Endodermal cell (in vitro differentiated cells): ENCODE results near the gene MALAT1. TPM values are rescaled to one million over a fixed set of nuclear protein-coding genes. Genes with fewer than 3 reads are reported as not detected.

Source experiments
- DNase-seq: peaks from one replicate; pipeline ENCODE4 v3.0.0-alpha.2; 2017
- H3K27ac ChIP-seq: 2 replicates; pipeline ENCODE4 v1.5.1; 2013; ENCODE audit warnings: mild to moderate bottlenecking, low read depth, low read length, moderate library complexity
- H3K27me3 ChIP-seq: 2 replicates; pipeline ENCODE4 v1.6.1; 2013; ENCODE audit warnings: mild to moderate bottlenecking, low read length, moderate library complexity; ENCODE audit not compliant: insufficient read depth, control insufficient read depth, poor library complexity, severe bottlenecking
- H3K36me3 ChIP-seq: 2 replicates; pipeline ENCODE4 v1.7.0; 2013; ENCODE audit warnings: mild to moderate bottlenecking, low read length, moderate library complexity; ENCODE audit not compliant: control insufficient read depth, insufficient read depth
- H3K4me1 ChIP-seq: one replicate; pipeline ENCODE4 v1.7.0; 2013; ENCODE audit warnings: low read length; ENCODE audit not compliant: control insufficient read depth, insufficient read depth
- H3K4me3 ChIP-seq: 2 replicates; pipeline ENCODE4 v1.5.1; 2013; ENCODE audit warnings: mild to moderate bottlenecking, low read length, moderate library complexity
- H3K9ac ChIP-seq: 2 replicates; pipeline ENCODE4 v1.6.1; 2013; ENCODE audit warnings: mild to moderate bottlenecking, low read length, moderate library complexity; ENCODE audit not compliant: poor library complexity, severe bottlenecking; ENCODE audit errors: extremely low read depth
- H3K9me3 ChIP-seq: 2 replicates; pipeline ENCODE4 v1.6.1; 2013; ENCODE audit warnings: mild to moderate bottlenecking, low read length, moderate library complexity; ENCODE audit not compliant: control insufficient read depth
- H3K27ac Mint-ChIP-seq: 2 replicates; pipeline ENCODE4 v1.8.0; 2020; ENCODE audit warnings: mixed read lengths
- H3K27me3 Mint-ChIP-seq: 2 replicates; pipeline ENCODE4 v1.8.0; 2021; ENCODE audit warnings: mild to moderate bottlenecking, mixed read lengths; ENCODE audit not compliant: insufficient read depth
- H3K36me3 Mint-ChIP-seq: 2 replicates; pipeline ENCODE4 v1.8.0; 2020; ENCODE audit warnings: low read depth, mixed read lengths
- H3K4me1 Mint-ChIP-seq: 2 replicates; pipeline ENCODE4 v1.8.0; 2020; ENCODE audit warnings: mixed read lengths
- H3K4me3 Mint-ChIP-seq: 2 replicates; pipeline ENCODE4 v1.8.0; 2020; ENCODE audit warnings: mild to moderate bottlenecking, moderate library complexity, mixed read lengths
- H3K9me3 Mint-ChIP-seq: 2 replicates; pipeline ENCODE4 v1.8.0; 2020; ENCODE audit warnings: mild to moderate bottlenecking, mixed read lengths
- CTCF ChIP-seq: fragments of 200-600 bp; sonication (generic); conservative IDR thresholded peaks from 2 replicates; pipeline ENCODE4 v1.5.0; 2021; ENCODE audit warnings: antibody characterized with exemption, mild to moderate bottlenecking
- WGBS, 2 experiments: methylation state at CpG; one replicate each; pipeline versions ENCODE4 v1.1.5 to v1.1.7; 2013; ENCODE audit warnings: missing lambda C conversion rate in 2 of 2, mixed read lengths in 1 of 2; ENCODE audit not compliant: insufficient coverage in 1 of 2, insufficient read length in 1 of 2; 5-methylcytosine and 5-hydroxymethylcytosine counted together
- total RNA-seq, 2 donors: library from RNA; stranded (reverse); fragmentation: NEBNext Ultra II Directional in 1 of 2; extraction: Animal tissue kit (Norgen Biotek cat#: 25700) in 1 of 2; gene quantifications; 2 replicates in 1 of 2; 3 replicates in 1 of 2; pipeline ENCODE4 v1.2.1, GENCODE V29; 2021

MALAT1 gene
- total RNA-seq, 2 donors from 2014 or later: 5,233 to 6,894 TPM

GRCh38 chr11:65555693-65556231 is 56.9 kb downstream of the MALAT1 start:
- no peaks in the 10 kb centered on the region for H3K9me3 Mint-ChIP-seq
- peaks cover 66% of the 10 kb centered on the region for H3K27me3 Mint-ChIP-seq
- Histone ChIP-seq H3K4me3 (no peak overlapping the region), H3K36me3 (no peaks in the 10 kb centered on the region), H3K27me3 (peaks cover 15% of the 10 kb centered on the region), H3K9me3 (no peaks in the 10 kb centered on the region), H3K9ac (no peak overlapping the region), H3K4me1 (peaks cover 12% of the 10 kb centered on the region), H3K27ac (no peak overlapping the region)
- no peak overlapping the region for H3K4me3 Mint-ChIP-seq
- H3K4me1 Mint-ChIP-seq: peaks cover 32% of the 10 kb centered on the region
- DNase-seq: no peak
- H3K27ac Mint-ChIP-seq: no peak overlapping the region
- 77% methylated on average over 6 of the region's 6 CpGs; no CpG with 5 or more reads in 1 of the 2 experiments for WGBS, 2 experiments
- TF ChIP-seq CTCF: no peak
- H3K36me3 Mint-ChIP-seq: no peaks in the 10 kb centered on the region

Other genes with a start within 250 kb of the MALAT1 start
- gene POLA2, start 237.1 kb upstream of the MALAT1 start, total RNA-seq: 10 to 100 TPM; 42.2 to 65.0 TPM
- 1 to 10 TPM; 5.9 to 6.9 TPM for gene CDC42EP2, start 184.2 kb upstream of the MALAT1 start, total RNA-seq
- gene DPF2, start 165.2 kb upstream of the MALAT1 start, total RNA-seq: 10 to 100 TPM; 75.8 to 80.9 TPM
- 1 to 10 TPM in 1 of 2 donors, under 1 TPM in 1; 0.99 to 1.0 TPM for gene TIGD3, start 144.3 kb upstream of the MALAT1 start, total RNA-seq
- 1 to 10 TPM; 3.0 to 6.3 TPM for gene SLC25A45, start 116.4 kb upstream of the MALAT1 start, total RNA-seq
- 10 to 100 TPM; 27.4 to 29.6 TPM for gene FRMD8, start 112.4 kb upstream of the MALAT1 start, total RNA-seq
- 10 to 100 TPM; 61.3 to 85.2 TPM for gene NEAT1, start 76.2 kb upstream of the MALAT1 start, total RNA-seq
- 10 to 100 TPM; 62.9 to 67.4 TPM for gene SCYL1, start 26.0 kb downstream of the MALAT1 start, total RNA-seq
- 10 to 100 TPM; 19.7 to 24.2 TPM for gene LTBP3, start 59.3 kb downstream of the MALAT1 start, total RNA-seq
- gene ZNRD2, start 71.4 kb downstream of the MALAT1 start, total RNA-seq: 10 to 100 TPM; 32.8 to 36.5 TPM
- 10 to 100 TPM; 23.3 to 24.9 TPM for gene FAM89B, start 73.5 kb downstream of the MALAT1 start, total RNA-seq
- gene EHBP1L1, start 77.0 kb downstream of the MALAT1 start, total RNA-seq: 1 to 10 TPM; 6.2 to 9.8 TPM
- gene KCNK7, start 96.8 kb downstream of the MALAT1 start, total RNA-seq: 1 to 10 TPM in 1 of 2 donors, not detected in 1; 1.2 TPM
- gene MAP3K11, start 115.2 kb downstream of the MALAT1 start, total RNA-seq: 10 to 100 TPM; 62.8 to 65.0 TPM
- 10 to 100 TPM; 48.1 to 57.3 TPM for gene PCNX3, start 116.7 kb downstream of the MALAT1 start, total RNA-seq
- 10 to 100 TPM; 39.9 to 46.8 TPM for gene SIPA1, start 139.1 kb downstream of the MALAT1 start, total RNA-seq
- 10 to 100 TPM; 40.2 to 41.1 TPM for gene RELA, start 163.9 kb downstream of the MALAT1 start, total RNA-seq
- 10 to 100 TPM; 48.5 to 48.8 TPM for gene KAT5, start 213.2 kb downstream of the MALAT1 start, total RNA-seq
- 10 to 100 TPM; 41.6 to 47.9 TPM for gene RNASEH2C, start 221.8 kb downstream of the MALAT1 start, total RNA-seq